HG02938 (cell line): ENCODE measurements around the gene ADORA3.
"Not testable (repeated sequence)": the region's sequence is repeated elsewhere in the genome, so short reads cannot be mapped to it uniquely, and the experiment has no call there.

Experiments used
- ATAC-seq: cut with Tn5 transposase; IDR thresholded peaks from one replicate; pipeline ENCODE4 v1.9.1; 2021; ENCODE audit warnings: mild to moderate bottlenecking, moderate library complexity; ENCODE audit not compliant: unreplicated experiment

The ADORA3 gene

DNA sequence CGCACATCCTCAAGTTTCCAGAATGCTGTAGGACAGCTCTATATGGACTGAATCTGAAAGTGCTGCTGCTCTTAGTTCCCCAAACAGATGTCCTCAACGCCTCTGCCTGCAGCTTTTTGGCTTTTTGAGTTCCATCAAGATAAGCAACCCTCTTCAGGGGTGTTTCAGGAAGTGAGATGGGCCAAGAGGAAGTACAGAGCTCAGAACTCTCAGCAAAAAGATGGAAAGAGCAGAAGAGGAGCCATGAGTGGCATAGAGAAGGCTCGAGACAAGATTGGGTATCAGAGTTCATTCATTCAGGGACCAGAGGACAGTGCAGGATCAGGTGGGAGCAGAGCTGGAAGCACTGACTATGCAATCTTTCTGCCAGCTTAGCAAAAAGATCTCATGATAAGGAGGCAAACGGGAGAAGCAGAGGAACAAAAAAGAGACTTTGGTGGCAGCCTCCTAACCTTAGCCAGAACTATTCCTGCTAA, at the start of gene ADORA3, which contains the start of gene TMIGD3:
ADORA3 (minus strand) TSS at position 49 of the 476 bp plus-strand sequence. CDS start 279 bp downstream, outside the sequence.
TMIGD3 (minus strand) TSS at position 49 of the 476 bp plus-strand sequence. CDS start 279 bp downstream, outside the sequence.
- no peak for ATAC-seq

- ATAC-seq, result no peak
These were observed 49.8 kb upstream of the ADORA3 start for GRCh38 chr1:111553196-111553595.

GRCh38 chr1:111552587-111552986, 49.2 kb upstream of the ADORA3 start:
- ATAC-seq, result no peak

DNA sequence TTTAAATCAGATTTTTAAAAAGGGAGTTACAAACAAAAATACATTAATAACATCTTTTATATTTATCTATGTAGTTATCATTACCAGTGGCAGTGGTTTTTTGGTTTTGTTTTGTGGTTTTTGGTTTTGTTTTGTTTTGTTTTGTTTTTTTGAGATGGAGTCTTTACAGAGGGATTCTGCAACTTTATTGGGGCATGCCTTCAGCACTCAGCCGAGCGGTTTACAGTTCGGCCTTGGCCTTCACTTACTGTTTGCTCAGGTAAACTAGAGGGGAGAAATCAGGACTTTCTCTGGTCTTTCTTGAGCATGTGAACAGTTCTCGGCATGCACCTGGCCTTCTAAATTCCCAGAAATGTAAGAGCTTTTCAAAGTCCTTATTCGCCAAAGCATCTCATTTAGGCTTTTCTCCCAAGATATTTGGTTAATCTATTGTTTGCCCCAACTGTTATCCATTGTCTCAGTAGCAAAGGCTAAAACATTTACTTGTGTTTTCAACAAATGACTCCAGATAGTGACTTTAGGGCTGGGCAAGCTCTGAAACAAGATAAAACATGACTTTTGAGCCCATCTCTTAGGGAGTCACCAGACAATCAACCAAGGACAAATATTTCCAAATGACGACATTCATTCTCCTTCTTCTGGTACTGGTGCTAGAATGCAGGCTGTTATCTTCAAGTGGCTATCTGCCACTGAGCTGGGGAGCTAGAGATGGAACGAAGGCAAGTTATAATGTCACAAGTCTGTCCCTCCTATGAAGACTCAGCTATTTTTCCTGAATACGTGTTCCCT, 48.4 kb upstream of the ADORA3 start:
- no peak for ATAC-seq

- ATAC-seq, result not testable (repeated sequence)
These were observed 44.4 kb upstream of the ADORA3 start for GRCh38 chr1:111547786-111548185.

- ATAC-seq, result no peak
These were observed 38.8 kb upstream of the ADORA3 start for GRCh38 chr1:111542187-111542586.

DNA sequence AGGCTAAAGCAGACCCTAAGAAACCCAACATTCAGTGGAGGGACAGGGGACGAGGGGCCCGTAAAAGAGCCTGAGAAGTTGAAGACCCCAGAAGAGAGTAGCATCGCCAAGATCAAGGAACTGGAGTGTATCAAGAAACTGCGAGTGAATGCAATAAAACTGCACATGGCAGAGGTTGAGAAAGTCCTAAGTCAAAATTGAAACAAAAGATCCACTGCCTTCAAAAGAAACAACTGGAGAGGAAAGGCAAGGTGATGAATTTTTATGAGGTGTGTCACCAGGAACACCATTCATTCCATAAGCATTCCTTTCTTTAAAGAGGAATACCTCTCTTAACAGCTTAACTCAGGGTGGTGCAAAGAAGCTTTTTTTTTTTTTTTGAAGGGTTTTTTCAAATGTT, 38.3 kb upstream of the ADORA3 start:
- ATAC-seq, result no peak

DNA sequence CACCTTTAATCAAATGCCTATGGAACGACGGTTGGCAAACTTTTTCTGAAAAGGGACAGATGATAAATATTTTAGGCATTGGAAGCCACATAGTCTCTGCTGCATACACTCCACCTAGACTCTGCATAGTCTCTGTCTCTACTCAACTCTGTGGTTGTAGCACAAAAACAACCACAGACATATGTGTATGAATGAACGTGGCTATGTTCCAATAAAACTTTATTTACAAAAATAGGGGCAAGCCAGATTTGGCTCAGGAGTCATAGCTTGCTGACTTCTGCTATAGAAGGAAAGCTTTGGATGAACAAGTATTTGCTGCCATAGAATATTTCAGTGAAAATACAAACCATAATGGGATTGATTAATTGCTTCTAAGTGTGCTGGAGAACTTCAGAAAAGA, 37.5 kb upstream of the ADORA3 start:
- no peak for ATAC-seq

GRCh38 chr1:111538343-111539025, 35.1 kb upstream of the ADORA3 start:
- no peak for ATAC-seq

DNA sequence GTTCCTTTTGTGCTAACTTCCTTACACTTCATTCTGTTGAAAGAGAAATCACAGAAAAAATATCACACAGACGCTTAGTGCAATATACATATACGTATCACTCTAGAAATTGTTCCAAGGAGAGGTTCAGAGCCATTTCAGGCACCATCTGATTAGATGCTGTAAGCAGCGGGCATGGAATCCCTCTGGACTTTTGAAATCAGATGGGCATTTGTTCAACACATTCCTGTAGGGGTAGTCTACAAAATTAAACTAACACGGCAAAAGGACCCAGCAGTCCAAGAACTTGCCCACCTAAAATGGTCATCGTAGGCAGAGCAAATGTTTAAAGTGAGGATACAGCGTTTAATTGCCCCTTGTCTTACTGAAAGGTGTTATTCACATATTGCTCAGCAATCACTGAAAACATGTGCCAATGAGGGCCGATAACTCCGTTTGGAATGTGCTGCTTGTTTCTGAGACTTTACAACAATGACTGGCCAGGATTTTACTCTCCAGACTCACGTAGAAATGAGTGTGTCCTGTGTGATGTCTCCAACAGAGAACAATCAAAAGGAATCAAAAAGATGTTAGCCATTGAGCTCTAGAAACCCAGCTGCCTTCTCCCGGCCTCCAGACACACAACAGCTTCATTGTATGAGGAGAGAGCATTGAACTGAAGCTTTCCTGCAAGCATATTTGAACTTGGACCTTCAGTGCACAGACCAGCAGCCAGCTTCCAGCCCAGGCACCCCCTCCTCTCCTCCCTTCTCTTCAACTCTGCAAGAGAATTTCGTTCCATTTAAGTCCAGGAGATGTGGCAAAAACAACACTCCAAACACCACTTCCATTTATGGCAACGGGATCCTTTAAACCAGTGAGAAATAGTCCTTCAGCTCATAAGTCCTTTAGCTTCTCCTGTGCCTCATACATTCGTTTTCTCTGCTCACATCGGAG, 32.1 kb upstream of the ADORA3 start:
- no peak for ATAC-seq

DNA sequence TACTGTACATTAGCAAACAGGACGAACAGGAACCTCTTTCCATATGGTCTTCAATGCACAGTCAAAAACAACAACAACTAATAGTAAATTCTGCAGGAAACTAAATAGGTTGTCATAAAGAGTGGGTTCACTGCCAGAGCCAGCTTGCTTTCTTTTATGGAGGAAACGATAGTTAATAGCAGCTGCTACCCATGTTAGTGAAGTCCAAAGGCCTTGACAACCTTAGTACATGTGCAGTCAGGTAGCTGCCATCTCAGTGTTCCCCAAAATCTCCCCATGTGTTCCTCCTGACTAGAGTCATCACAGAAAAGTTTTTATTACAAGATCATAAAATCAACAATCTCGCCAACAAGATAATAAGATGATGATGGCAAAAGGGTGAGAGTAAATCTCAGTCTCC, 16.6 kb upstream of the ADORA3 start:
- no peak for ATAC-seq

- ATAC-seq, result no peak
These were observed 14.2 kb upstream of the ADORA3 start for GRCh38 chr1:111517469-111518225.

DNA sequence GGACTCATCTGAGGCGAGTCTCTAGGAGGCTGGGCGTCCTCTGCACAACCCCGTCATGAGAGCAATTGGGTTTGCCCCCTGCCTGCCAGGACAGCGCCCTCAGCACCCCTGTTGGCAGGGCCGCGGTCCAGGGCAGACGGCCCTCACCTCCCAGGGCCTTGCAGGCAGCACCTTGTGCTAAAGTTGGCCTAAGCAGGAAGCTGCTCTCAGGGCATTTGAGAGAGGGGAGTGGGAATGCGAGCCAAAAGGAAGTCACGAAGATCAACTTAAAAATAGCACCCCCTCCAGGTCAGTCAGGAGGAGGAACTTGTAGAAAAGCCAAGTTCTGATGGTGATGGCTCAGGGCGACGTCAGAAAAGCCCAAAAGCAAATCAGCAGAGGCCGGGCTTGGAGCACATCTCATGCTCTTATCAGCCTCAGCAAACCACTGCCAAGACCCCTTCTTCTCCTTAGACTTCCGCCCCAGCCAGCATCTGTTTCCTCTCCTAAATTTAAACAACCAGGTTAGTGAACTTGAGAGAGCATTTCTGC, 12.6 kb upstream of the ADORA3 start:
- ATAC-seq, result no peak

GRCh38 chr1:111515291-111516004, 12.0 kb upstream of the ADORA3 start:
- no peak for ATAC-seq

- ATAC-seq, result no peak
These were observed 10.1 kb upstream of the ADORA3 start for GRCh38 chr1:111513410-111514020.

- ATAC-seq, result no peak
These were observed 9.5 kb upstream of the ADORA3 start for GRCh38 chr1:111512931-111513330.

DNA sequence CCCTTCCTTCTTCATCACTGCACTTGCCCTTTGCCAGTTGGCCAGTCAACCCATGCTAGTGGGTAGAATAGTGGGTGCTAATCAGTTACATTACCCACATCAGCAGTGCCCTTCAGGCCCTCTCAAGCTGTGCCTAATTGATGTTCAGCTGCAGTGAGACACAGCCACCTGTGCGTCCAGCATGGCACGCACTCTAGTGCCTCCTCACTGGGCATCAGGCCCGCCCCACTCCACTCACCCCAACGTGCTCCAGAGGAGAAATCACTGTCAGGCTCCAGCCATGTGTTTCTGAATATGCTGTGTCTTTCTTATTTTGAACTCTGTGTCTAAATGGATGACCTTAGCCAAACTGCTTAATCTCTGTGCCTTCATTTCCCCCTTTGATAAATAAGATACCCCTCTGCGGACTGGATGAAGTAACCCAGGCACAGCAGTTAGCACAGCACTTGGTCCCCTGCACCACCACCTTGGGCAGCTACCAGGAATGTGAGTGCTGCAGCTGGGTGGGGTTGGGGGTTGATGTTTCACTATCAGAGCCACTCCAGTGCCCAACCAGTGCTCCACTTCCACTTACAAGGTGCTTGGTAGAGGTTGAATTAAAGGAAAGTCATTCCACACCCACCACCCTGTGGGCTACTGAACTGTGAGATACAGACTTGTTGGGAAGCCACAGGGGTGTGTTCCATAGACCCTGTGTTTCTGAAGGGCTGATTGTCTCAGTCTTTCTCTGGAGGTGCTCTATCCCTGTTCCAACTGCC, 8.9 kb upstream of the ADORA3 start:
- ATAC-seq, result no peak

- no peak for ATAC-seq
These were observed 7.9 kb upstream of the ADORA3 start for GRCh38 chr1:111511370-111511769.
